Loucy (cell line): ENCODE results near the gene GPBP1.

Experiments
- H2AFZ ChIP-seq: fragments of 200-600 bp; sonication (generic); 2 replicates; pipeline ENCODE4 v1.6.0; 2016; ENCODE audit warnings: antibody characterized with exemption, mild to moderate bottlenecking, low read length, moderate library complexity
- H3F3A ChIP-seq: fragments of 200-600 bp; 2 replicates; pipeline ENCODE4 v1.6.0; 2016; ENCODE audit warnings: antibody characterized with exemption, low read depth, mild to moderate bottlenecking
- H3K27me3 ChIP-seq: fragments of 200-600 bp; sonication (generic); 2 replicates; pipeline ENCODE4 v1.6.1; 2014; ENCODE audit warnings: low read length, mild to moderate bottlenecking; ENCODE audit not compliant: insufficient read depth, poor library complexity, severe bottlenecking
- H3K36me3 ChIP-seq: fragments of 200-600 bp; sonication (generic); 2 replicates; pipeline ENCODE4 v1.6.1; 2016; ENCODE audit warnings: low read length; ENCODE audit not compliant: insufficient read depth
- H3K4me1 ChIP-seq: fragments of 200-600 bp; sonication (generic); 2 replicates; pipeline ENCODE4 v1.5.1; 2014; ENCODE audit warnings: low read length, mild to moderate bottlenecking; ENCODE audit not compliant: insufficient read depth, poor library complexity, severe bottlenecking
- H3K4me2 ChIP-seq: fragments of 200-600 bp; sonication (generic); 2 replicates; pipeline ENCODE4 v1.6.0; 2014; ENCODE audit warnings: antibody characterized with exemption, low read length, low read depth, mild to moderate bottlenecking; ENCODE audit not compliant: poor library complexity, severe bottlenecking
- H3K4me3 ChIP-seq: fragments of 200-600 bp; sonication (generic); 2 replicates; pipeline ENCODE4 v1.5.1; 2014; ENCODE audit warnings: low read length, mild to moderate bottlenecking, mixed read lengths; ENCODE audit not compliant: poor library complexity, severe bottlenecking
- H3K79me2 ChIP-seq: fragments of 200-600 bp; sonication (generic); 2 replicates; pipeline ENCODE4 v1.6.1; 2014; ENCODE audit warnings: low read length; ENCODE audit not compliant: insufficient read depth
- H3K9ac ChIP-seq: fragments of 200-600 bp; sonication (generic); 2 replicates; pipeline ENCODE4 v1.6.0; 2014; ENCODE audit warnings: mild to moderate bottlenecking, low read depth, low read length, moderate library complexity; ENCODE audit not compliant: poor library complexity, severe bottlenecking
- H3K9me2 ChIP-seq: fragments of 200-600 bp; sonication (generic); replicated peaks from 2 replicates; pipeline ENCODE4 v1.6.1; 2016; ENCODE audit warnings: low read depth, low read length, mixed read lengths
- H3K9me3 ChIP-seq: fragments of 200-600 bp; sonication (generic); 2 replicates; pipeline ENCODE4 v1.6.1; 2014; ENCODE audit warnings: mild to moderate bottlenecking, antibody characterized with exemption, low read length, low read depth; ENCODE audit not compliant: insufficient read depth
- H4K20me1 ChIP-seq: fragments of 200-600 bp; sonication (generic); 2 replicates; pipeline ENCODE4 v1.6.0; 2014; ENCODE audit warnings: antibody characterized with exemption, low read length, mild to moderate bottlenecking; ENCODE audit not compliant: insufficient read depth, poor library complexity, severe bottlenecking
- CTCF ChIP-seq: fragments of 200-600 bp; sonication (generic); conservative IDR thresholded peaks from 2 replicates; pipeline ENCODE4 v1.5.1; 2014; ENCODE audit warnings: mild to moderate bottlenecking, antibody characterized with exemption, low read length
- EZH2phosphoT487 ChIP-seq: fragments of 200-600 bp; IDR thresholded peaks from 2 replicates; pipeline ENCODE4 v1.6.1; 2018; ENCODE audit warnings: antibody characterized with exemption, mild to moderate bottlenecking, moderate library complexity, borderline replicate concordance

Gene GPBP1

GRCh38 chr5:57194653-57195052, 20.8 kb downstream of the GPBP1 start:
- no peaks in the 10 kb centered on the region for H3K27me3 ChIP-seq
- no peak overlapping the region for H2AFZ ChIP-seq
- TF ChIP-seq EZH2phosphoT487 (no peak), CTCF (no peak)
- no peak overlapping the region for H3K4me2 ChIP-seq
- peaks cover 4% of the 10 kb centered on the region; the same call in 1 of the 2 replicates for H3F3A ChIP-seq
- H3K4me3 ChIP-seq, result no peak overlapping the region
- peaks cover 30% of the 10 kb centered on the region for H3K36me3 ChIP-seq
- no peaks in the 10 kb centered on the region for H3K9me2 ChIP-seq
- H3K9me3 ChIP-seq, result no peaks in the 10 kb centered on the region
- peaks cover 100% of the 10 kb centered on the region for H3K79me2 ChIP-seq
- H3K9ac ChIP-seq, result no peak overlapping the region
- H3K4me1 ChIP-seq, result no peaks in the 10 kb centered on the region
- H4K20me1 ChIP-seq, result peaks cover 96% of the 10 kb centered on the region

GRCh38 chr5:57195060-57195459, 21.2 kb downstream of the GPBP1 start:
- Histone ChIP-seq H2AFZ (no peak overlapping the region), H3K9me3 (no peaks in the 10 kb centered on the region), H3K4me2 (no peak overlapping the region), H3K4me1 (no peaks in the 10 kb centered on the region), H4K20me1 (peaks cover 96% of the 10 kb centered on the region), H3K79me2 (peaks cover 100% of the 10 kb centered on the region), H3K4me3 (no peak overlapping the region), H3K36me3 (peaks cover 30% of the 10 kb centered on the region), H3K27me3 (no peaks in the 10 kb centered on the region), H3F3A (peaks cover 4% of the 10 kb centered on the region; the same call in 1 of the 2 replicates), H3K9ac (no peak overlapping the region), H3K9me2 (no peaks in the 10 kb centered on the region)
- no peak for TF ChIP-seq CTCF
- no peak for TF ChIP-seq EZH2phosphoT487

GRCh38 chr5:57199866-57200265, 26.0 kb downstream of the GPBP1 start:
- Histone ChIP-seq H3K9me2 (no peaks in the 10 kb centered on the region), H4K20me1 (peaks cover 97% of the 10 kb centered on the region), H3K9ac (no peak overlapping the region), H3K4me1 (no peaks in the 10 kb centered on the region), H3K4me3 (no peak overlapping the region), H3K4me2 (no peak overlapping the region), H2AFZ (no peak overlapping the region), H3K9me3 (no peaks in the 10 kb centered on the region), H3K27me3 (no peaks in the 10 kb centered on the region), H3F3A (peaks cover 4% of the 10 kb centered on the region; the same call in 1 of the 2 replicates), H3K79me2 (peaks cover 99% of the 10 kb centered on the region), H3K36me3 (peaks cover 15% of the 10 kb centered on the region; the same call in 1 of the 2 replicates)
- TF ChIP-seq EZH2phosphoT487, result no peak
- TF ChIP-seq CTCF, result no peak
